T-helper 1 cell treated with Interleukin-12 subunit alpha and Interleukin-12 subunit beta and Interleukin-4 antibody, amounts not matched to agents 30 μg/mL and 1 μg/mL, for 36 hours (primary cell): Measurements from ENCODE around the gene PDE2A.

ENCODE experiments used
- H3K27ac Mint-ChIP-seq: one replicate; pipeline ENCODE4 v1.8.0; 2021; ENCODE audit warnings: mild to moderate bottlenecking, mixed read lengths
- H3K27me3 Mint-ChIP-seq: one replicate; pipeline ENCODE4 v1.8.0; 2021; ENCODE audit warnings: low read depth, mixed read lengths
- H3K36me3 Mint-ChIP-seq: one replicate; pipeline ENCODE4 v1.8.0; 2021; ENCODE audit warnings: low read depth, mixed read lengths
- H3K4me1 Mint-ChIP-seq: one replicate; pipeline ENCODE4 v1.8.0; 2021; ENCODE audit warnings: low read depth, mixed read lengths
- H3K4me3 Mint-ChIP-seq: one replicate; pipeline ENCODE4 v1.8.0; 2021; ENCODE audit warnings: mild to moderate bottlenecking, moderate library complexity, mixed read lengths
- H3K9me3 Mint-ChIP-seq: one replicate; pipeline ENCODE4 v1.8.0; 2021; ENCODE audit warnings: mixed read lengths

The PDE2A gene

DNA sequence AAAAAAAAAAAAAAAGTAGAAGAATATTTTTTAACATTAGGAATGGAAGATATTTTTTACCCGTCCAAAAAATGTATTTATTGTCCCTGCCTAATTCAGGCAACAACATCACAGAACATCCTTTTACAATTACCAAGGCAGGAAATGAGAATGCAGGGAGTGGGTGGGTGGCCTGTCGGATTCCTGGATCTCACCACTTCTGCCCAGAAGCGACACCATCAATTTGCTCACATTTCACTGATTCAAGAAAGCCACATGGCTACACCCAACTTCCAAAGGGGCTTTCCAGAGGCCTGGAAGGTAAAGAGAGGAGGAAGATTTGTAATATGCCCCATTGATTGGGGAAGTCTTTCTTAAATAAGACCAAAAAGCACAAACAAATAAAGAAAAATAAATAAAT is 146.1 kb downstream of the PDE2A start:
- no peaks in the 10 kb centered on the region for H3K9me3 Mint-ChIP-seq
- peaks cover 2% of the 10 kb centered on the region for H3K4me1 Mint-ChIP-seq
- peaks cover 29% of the 10 kb centered on the region for H3K27me3 Mint-ChIP-seq
- no peak overlapping the region for H3K4me3 Mint-ChIP-seq
- H3K36me3 Mint-ChIP-seq: no peaks in the 10 kb centered on the region
- no peak overlapping the region for H3K27ac Mint-ChIP-seq
